Testis (tissue), 2 donors: ENCODE results near the gene ATP13A1.

Source experiments
- POLR2A ChIP-seq: fragments of 450-650 bp; IDR thresholded peaks from one replicate; pipeline ENCODE4 v1.6.1; 2017; ENCODE audit warnings: antibody characterized with exemption, mild to moderate bottlenecking, moderate library complexity
- TF ChIP-seq, protein P1 (sequence below), 3 experiments: fragments of 450-650 bp in 2 of 3; fragments of 200-600 bp in 1 of 3; sonication (generic) in 1 of 3; IDR thresholded peaks; one replicate each; pipeline ENCODE4 v1.5.1; 2016 to 2019; ENCODE audit warnings: antibody characterized with exemption in 3 of 3, mild to moderate bottlenecking in 2 of 3, moderate library complexity in 1 of 3

DNA sequence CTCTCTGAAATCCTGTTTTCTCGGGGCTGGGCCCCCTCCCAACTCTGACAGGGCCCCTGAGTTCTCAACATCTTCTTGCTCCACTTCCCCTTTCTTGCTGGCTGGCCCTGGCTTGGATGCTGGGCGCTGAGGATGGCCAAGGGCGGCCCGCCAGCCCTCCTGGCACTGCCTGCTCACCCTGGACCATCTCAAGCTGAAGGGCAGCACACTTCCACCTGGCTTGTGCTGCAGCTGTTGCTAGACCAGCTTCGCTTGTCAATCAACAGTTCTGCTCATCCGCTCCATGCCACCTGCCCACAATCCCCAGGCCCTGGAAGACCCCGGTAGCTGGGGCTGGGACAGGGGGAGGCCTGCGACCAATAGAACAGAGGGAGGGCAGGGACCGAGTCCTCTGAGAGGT, 13.1 kb downstream of the ATP13A1 start:
- TF ChIP-seq, protein P1, sequence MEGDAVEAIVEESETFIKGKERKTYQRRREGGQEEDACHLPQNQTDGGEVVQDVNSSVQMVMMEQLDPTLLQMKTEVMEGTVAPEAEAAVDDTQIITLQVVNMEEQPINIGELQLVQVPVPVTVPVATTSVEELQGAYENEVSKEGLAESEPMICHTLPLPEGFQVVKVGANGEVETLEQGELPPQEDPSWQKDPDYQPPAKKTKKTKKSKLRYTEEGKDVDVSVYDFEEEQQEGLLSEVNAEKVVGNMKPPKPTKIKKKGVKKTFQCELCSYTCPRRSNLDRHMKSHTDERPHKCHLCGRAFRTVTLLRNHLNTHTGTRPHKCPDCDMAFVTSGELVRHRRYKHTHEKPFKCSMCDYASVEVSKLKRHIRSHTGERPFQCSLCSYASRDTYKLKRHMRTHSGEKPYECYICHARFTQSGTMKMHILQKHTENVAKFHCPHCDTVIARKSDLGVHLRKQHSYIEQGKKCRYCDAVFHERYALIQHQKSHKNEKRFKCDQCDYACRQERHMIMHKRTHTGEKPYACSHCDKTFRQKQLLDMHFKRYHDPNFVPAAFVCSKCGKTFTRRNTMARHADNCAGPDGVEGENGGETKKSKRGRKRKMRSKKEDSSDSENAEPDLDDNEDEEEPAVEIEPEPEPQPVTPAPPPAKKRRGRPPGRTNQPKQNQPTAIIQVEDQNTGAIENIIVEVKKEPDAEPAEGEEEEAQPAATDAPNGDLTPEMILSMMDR (IDR thresholded peaks at IDR 0.05): no peak
- no peak for TF ChIP-seq POLR2A
